ENCODE data around the gene RFNG. TPM values are rescaled to one million over a fixed set of nuclear protein-coding genes. Genes with fewer than 3 reads are reported as not detected.
A peak's percentile ranks its signal among the peaks of the same experiment; 100 is the strongest.

The RFNG gene
- total RNA-seq, 1 donor from 2014 or later: 21.1 TPM

DNA sequence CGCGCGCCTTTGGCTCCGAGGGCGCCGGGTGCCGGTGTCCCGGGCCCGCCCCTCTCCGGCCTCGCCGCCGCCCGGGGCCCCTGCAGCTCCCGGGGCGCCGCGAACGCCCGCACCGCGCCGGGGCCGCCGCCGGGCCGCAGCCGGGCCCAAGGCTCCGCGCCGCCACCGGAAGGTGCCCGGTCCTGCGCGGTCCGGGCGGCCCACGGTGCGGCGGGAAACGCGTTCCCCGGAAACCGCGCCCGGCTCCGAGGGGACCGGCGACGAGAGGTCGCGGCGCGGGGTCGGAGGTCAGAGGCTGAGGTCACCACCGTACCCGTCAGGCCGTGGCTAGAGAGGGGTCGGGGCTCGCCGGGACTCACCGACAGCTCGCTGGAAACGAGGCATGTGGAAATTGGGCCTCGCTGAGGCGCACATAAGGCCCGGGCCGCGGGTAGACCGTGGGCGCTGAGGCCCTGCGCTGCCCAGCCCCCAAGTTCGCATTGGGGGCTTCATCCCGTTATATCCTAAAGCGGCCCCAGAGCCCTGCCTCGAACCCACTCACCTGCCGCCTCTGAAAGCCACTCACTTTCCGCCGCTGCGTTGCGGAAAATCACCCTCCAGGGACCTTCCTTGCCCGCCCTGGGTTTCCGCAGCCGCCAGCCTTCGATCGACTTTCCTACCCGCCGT, 14.2 kb upstream of the RFNG start, which contains the start of gene DUS1L:
DUS1L (minus strand) TSS at position 167 of the 666 bp plus-strand sequence. CDS start 745 bp downstream, outside the sequence.
- DNase-seq: peak; percentile 74
- Histone ChIP-seq H3K36me3 (peaks cover 27% of the 10 kb centered on the region), H3K27me3 (ENCODE audit: low read depth) (no peaks in the 10 kb centered on the region), H3K9me3 (replicated peaks) (no peaks in the 10 kb centered on the region), H3K4me3 (peak within 1 kb of the TSS; percentile 97), H3K27ac (replicated peaks) (peak within 1 kb of the TSS; percentile 86), H3K4me1 (peaks cover 30% of the 10 kb centered on the region)
- TF ChIP-seq, protein P1, sequence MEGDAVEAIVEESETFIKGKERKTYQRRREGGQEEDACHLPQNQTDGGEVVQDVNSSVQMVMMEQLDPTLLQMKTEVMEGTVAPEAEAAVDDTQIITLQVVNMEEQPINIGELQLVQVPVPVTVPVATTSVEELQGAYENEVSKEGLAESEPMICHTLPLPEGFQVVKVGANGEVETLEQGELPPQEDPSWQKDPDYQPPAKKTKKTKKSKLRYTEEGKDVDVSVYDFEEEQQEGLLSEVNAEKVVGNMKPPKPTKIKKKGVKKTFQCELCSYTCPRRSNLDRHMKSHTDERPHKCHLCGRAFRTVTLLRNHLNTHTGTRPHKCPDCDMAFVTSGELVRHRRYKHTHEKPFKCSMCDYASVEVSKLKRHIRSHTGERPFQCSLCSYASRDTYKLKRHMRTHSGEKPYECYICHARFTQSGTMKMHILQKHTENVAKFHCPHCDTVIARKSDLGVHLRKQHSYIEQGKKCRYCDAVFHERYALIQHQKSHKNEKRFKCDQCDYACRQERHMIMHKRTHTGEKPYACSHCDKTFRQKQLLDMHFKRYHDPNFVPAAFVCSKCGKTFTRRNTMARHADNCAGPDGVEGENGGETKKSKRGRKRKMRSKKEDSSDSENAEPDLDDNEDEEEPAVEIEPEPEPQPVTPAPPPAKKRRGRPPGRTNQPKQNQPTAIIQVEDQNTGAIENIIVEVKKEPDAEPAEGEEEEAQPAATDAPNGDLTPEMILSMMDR (IDR thresholded peaks at IDR 0.05; ENCODE audit: borderline replicate concordance): no peak
- intact Hi-C loops (cut with micrococcal nuclease): no loop called here

DNA sequence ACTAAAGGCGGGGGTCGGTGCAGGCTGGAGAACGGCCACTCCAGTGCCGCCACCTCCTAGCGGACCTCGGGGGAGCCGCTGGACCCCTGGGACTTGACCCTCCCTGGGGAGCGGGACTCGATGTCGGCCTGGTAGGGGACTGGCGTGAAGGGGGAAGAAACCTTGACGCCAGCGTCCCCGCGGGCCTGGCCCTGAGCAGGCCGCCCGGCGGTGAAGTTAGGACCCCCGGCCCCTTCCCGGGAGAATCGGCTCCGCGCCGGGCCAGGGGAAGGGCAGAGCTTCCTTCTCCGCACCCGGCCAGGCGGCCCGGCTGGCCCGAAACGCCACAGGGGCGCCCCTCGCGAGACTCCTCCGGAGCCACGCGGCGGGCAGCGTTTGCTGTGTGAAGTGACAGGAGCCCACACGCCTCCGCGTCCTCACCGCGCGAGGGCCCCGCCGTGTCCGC, 13.6 kb upstream of the RFNG start:
- TF ChIP-seq, protein P1 (IDR thresholded peaks at IDR 0.05; ENCODE audit: borderline replicate concordance): no peak
- H3K9me3 ChIP-seq (replicated peaks): no peaks in the 10 kb centered on the region
- peak overlapping the region; percentile 86 for H3K27ac ChIP-seq (replicated peaks)
- no peaks in the 10 kb centered on the region for H3K27me3 ChIP-seq (ENCODE audit: low read depth)
- intact Hi-C loops (cut with micrococcal nuclease): no loop called here
- H3K36me3 ChIP-seq: peaks cover 33% of the 10 kb centered on the region
- H3K4me1 ChIP-seq: peaks cover 30% of the 10 kb centered on the region
- DNase-seq: no peak
- H3K4me3 ChIP-seq: peak overlapping the region; percentile 97

DNA sequence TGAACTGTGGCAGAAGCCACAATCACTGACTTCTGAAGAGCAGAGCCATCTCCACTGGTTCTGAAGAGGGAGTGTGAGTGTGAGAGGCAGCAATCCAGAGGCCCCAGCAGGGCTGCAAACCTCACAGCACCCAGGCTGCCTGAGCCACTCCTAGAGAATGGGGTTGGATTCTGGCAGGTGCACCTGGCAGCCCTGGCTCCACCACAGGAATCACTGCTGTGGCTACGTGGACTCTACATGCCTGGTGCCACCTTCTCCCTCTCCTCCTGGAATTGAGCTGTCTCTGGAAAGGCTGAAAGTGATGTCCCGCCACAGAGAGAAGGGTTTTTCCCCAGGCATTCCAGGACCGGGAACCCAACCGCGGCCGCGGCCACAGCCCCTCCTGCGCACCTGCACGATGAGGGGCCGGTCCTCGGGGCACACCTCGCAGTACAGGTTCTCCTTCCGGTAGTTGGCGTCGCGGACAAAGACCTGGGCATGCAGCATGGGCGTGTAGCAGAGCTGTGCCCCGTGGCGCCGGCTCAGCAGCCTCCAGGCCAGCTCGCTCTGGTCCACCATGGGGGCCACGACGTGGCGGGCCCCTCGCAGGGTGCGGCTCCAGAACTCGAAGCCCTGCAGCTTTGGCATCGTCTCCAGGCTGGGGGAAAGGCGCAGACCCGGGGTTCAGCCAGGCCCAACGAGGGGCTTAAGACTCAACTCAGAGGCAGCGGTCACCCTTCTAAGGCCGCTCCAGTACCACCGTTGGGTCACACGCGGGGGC, 13.0 kb upstream of the RFNG start:
- Histone ChIP-seq H3K36me3 (peaks cover 39% of the 10 kb centered on the region), H3K27me3 (ENCODE audit: low read depth) (no peaks in the 10 kb centered on the region), H3K27ac (replicated peaks) (peak overlapping the region; percentile 86), H3K9me3 (replicated peaks) (no peaks in the 10 kb centered on the region), H3K4me3 (peak overlapping the region; percentile 97), H3K4me1 (peaks cover 30% of the 10 kb centered on the region)
- no peak for DNase-seq
- TF ChIP-seq, protein P1 (IDR thresholded peaks at IDR 0.05; ENCODE audit: borderline replicate concordance): no peak
- intact Hi-C loops (cut with micrococcal nuclease): no loop called here

DNA sequence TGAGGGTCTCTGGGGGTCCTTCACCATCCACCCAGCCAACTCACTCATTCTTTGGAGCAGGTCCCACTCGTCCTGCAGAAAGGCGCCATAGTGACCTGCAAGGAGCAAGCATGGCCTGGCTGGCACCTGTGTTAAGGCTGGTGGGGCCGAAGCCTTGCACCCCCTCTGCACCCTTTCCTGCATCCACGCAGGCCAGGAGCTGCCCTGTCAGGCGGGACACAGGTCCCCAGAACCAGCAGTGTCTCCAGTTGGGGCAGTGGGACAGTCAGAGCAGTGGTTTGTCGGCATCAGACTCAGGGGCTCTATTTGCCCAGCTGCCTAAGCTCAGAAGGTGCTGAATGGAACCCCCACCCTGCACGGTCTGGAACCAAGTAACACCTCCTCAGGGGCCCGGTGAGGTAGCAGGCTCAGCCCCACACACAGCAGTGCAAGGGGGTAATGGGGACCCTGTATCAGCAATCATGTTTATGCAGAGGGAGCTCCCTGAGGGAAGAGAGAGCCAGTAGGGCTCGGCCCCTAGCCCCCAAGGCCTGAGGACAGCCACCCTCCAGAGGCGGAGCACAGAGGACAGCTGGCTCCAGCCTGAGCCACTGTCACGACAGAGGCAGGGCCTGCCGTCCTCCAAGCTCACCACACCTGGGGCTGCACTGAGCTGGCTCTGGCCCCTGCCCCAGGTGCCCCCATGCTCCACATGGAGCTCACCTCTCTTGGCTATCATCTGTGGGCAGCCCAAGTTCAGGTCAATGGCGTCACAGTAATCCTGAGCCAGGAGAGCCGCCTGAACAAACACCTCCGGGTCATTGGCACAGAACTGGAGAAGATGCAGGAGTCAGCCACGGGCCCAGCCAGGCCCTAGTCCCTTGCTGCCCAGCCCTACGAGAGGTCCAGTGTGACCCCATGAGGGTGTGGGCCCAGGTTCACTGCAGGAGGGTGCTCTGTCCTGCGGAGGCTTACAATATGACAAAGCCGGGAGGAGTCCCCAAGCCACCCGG, 12.1 kb upstream of the RFNG start:
- intact Hi-C loops (cut with micrococcal nuclease): no loop called here
- Histone ChIP-seq H3K27me3 (ENCODE audit: low read depth) (no peaks in the 10 kb centered on the region), H3K9me3 (replicated peaks) (no peaks in the 10 kb centered on the region), H3K4me3 (peak overlapping the region; percentile 97), H3K4me1 (peaks cover 30% of the 10 kb centered on the region), H3K27ac (replicated peaks) (no peak overlapping the region), H3K36me3 (peaks cover 47% of the 10 kb centered on the region)
- TF ChIP-seq, protein P1 (IDR thresholded peaks at IDR 0.05; ENCODE audit: borderline replicate concordance): no peak
- no peak for DNase-seq

DNA sequence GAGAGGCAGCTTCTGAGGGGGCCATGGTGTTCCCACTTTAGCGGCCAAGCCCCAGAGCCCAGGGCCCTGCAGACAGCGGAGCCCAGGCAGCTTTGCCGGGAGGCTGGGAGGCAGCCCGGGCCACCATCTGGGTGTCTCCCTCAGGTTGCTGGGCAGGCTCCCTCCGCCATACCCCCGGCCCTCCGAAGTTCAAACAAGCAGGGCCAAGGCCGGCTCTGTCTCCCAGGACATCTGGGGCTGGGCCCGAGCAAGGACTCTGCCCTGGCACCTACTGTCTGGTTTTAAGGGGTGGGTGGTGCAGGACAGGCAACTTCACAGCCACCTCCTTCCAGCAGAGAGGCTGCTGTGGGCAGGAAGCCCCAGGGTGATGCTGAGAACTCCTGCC, 11.4 kb upstream of the RFNG start:
- TF ChIP-seq, protein P1 (IDR thresholded peaks at IDR 0.05; ENCODE audit: borderline replicate concordance): no peak
- H3K4me3 ChIP-seq: no peak overlapping the region
- H3K27me3 ChIP-seq (ENCODE audit: low read depth): no peaks in the 10 kb centered on the region
- no peak for DNase-seq
- no peaks in the 10 kb centered on the region for H3K9me3 ChIP-seq (replicated peaks)
- peaks cover 30% of the 10 kb centered on the region for H3K4me1 ChIP-seq
- no peak overlapping the region for H3K27ac ChIP-seq (replicated peaks)
- intact Hi-C loops (cut with micrococcal nuclease): no loop called here
- H3K36me3 ChIP-seq: peaks cover 54% of the 10 kb centered on the region
